Omental fat pad (tissue), 4 donors: Measurements from ENCODE around the gene CABP2. TPM values are rescaled to one million over a fixed set of nuclear protein-coding genes. Genes with fewer than 3 reads are reported as not detected.

Source experiments
- ATAC-seq: fragments of 150-250 bp; one replicate; pipeline ENCODE4 v1.9.1; 2016; ENCODE audit warnings: mild to moderate bottlenecking, moderate library complexity; ENCODE audit not compliant: low FRiP score
- DNase-seq: peaks from one replicate; pipeline ENCODE4 v3.0.0-alpha.2; 2019; ENCODE audit warnings: low spot score
- CTCF ChIP-seq, 3 donors: fragments of 450-650 bp; IDR thresholded peaks; one replicate each; pipeline ENCODE4 v1.5.1; 2016 to 2017; ENCODE audit warnings: antibody characterized with exemption in 3 of 3, mild to moderate bottlenecking in 3 of 3, moderate library complexity in 2 of 3
- total RNA-seq, 4 donors: library from RNA; depleted of rRNA; stranded (reverse); fragments of >200 nt; gene quantifications; one replicate each; pipeline ENCODE4 v1.1.0, GENCODE V29; 2016

Gene CABP2
- total RNA-seq, 4 donors from 2014 or later = not detected

DNA sequence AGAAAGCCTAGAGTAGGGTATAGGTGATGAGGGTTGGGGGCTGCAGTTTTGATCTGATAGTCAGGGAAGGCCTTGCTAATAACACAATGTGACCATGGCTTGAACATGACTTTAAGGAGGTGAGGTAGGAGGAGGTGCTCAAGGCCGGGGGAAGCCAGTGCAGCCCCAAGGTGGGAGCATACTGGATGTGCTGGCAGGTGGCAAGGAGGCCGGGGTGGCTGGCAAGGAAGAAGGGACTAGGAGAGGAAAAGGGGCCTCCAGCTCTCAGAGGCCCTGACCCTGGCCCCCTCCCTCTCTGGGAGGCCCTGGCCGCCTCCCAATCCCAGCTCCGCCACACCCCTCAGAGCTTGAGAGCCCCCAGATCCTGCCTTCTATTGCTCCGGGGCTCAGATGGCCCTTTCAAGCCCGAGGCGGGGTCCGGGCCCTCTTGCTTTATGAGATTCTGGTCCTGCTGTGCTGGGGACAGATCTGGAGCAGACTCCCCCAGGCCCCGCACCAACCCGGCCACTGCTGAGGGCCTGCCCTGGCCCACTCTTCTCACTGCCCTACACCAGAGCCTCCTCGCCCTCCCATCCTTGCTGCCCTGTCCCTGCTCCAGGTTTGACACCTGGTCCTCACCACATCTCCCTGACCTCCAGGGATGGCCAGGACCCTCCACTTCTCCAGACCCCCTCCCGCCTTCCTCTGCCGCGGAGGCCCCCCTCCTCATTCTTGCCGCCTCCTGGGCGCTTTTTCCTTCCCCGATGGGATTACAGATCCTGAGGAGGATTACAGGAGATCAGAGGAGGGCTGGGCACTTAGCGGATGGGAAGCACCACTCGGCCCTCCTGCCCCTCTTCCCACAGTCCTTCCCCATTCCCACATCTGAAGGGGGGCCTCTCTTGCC is 19.9 kb downstream of the CABP2 start:
- ATAC-seq (no peak), DNase-seq (no peak)
- no peak for TF ChIP-seq CTCF (IDR thresholded peaks at IDR 0.05)

GRCh38 chr11:67502328-67502979 is 20.8 kb downstream of the CABP2 start:
- DNase-seq (no peak), ATAC-seq (no peak)
- no peak for TF ChIP-seq CTCF (IDR thresholded peaks at IDR 0.05)

DNA sequence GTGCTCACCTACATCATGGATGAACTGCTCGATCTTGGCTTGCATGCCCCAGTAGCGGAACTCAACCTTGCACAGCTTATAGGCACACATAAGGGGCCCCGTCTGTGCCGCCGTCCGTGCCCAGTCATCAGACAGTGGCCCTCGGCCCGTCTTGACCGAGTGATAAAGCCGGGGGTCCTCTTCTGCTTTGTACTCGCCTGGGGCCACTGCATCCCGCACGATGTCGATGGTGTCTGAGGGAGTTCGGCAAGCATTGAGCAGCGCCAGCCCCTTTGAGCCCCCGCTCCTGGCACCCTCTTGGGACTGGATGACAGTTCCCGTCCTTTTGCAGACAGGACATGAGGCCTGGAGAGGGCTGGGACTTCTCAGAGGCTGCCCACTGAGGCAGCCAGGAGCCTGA is 21.4 kb downstream of the CABP2 start:
- TF ChIP-seq CTCF (IDR thresholded peaks at IDR 0.05) = no peak
- ATAC-seq (no peak), DNase-seq (no peak)

DNA sequence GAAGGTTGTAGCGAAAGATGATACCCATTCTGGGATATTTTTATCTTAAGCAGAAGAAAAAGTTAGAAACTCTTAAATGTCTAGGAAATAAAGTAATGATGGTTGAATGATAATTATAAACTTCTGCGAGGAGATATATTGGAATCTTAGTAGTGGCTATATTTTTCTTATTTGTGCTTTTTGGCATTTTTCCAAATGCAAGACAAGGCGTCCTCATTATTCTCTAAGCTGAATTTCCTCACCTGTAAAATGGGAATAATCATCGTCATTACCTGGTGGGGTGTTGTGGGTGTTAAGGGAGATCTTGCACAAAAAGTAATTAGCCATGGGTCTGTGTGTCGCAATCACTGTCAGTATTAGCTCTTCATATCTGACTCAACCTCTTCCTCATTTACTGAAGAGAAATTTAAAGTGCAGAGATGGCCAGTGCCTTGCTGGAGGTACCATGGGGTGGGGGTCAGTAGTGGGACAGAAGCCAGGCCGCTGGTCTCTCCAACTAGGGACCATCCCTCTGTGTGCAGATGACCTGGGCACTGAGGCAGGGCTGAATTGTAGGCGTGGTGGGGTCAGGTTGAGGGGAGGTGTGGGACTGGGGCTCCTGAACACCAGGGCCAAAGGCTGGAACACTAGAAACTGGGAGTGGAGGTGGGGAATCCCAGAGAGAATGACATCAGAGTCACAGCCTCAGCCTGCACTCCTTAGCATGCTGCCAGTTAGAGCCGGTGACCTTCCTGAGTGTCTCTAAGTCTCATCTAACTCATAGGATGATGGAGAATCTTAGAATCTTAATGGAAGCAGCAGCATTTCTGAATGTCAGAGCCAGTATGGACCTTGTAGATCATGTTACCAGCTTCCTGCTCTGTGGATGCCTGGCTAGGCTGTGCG is 22.2 kb downstream of the CABP2 start:
- TF ChIP-seq CTCF (IDR thresholded peaks at IDR 0.05) = no peak
- ATAC-seq = no peak
- DNase-seq = no peak

GRCh38 chr11:67500484-67500821 is 22.8 kb downstream of the CABP2 start:
- ATAC-seq = no peak

More at GRCh38 chr11:67500484-67500821, 22.8 kb downstream of the CABP2 start:
- no peak for TF ChIP-seq CTCF (IDR thresholded peaks at IDR 0.05)
- DNase-seq = no peak
